DMS114 treated with DMSO at 0.1 percent for 48 hours (cell line): ENCODE measurements around the gene CAPS.

Experiments
- DNase-seq: peaks from one replicate; lab custom pipeline; 2025; ENCODE audit not compliant: unreplicated experiment; lab: John Stamatoyannopoulos, UW

The CAPS gene

GRCh38 chr19:5908773-5909442 is 5.1 kb upstream of the CAPS start:
- no peak for DNase-seq

DNA sequence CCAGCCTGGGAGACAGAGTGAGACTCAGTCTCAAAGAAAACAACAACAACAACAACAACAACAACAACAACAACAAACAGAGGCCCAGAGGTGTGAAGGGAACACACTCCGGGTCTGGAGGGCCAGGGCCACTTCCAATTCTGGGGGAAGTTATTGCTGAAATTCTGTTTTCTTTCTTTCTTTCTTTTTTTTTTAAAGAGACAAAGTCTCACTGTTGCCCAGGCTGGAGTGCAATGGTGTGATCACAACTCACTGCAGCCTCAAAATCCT is 3.5 kb upstream of the CAPS start:
- DNase-seq, result no peak

- no peak for DNase-seq
These were observed 2.7 kb upstream of the CAPS start for GRCh38 chr19:5911366-5911765.

DNA sequence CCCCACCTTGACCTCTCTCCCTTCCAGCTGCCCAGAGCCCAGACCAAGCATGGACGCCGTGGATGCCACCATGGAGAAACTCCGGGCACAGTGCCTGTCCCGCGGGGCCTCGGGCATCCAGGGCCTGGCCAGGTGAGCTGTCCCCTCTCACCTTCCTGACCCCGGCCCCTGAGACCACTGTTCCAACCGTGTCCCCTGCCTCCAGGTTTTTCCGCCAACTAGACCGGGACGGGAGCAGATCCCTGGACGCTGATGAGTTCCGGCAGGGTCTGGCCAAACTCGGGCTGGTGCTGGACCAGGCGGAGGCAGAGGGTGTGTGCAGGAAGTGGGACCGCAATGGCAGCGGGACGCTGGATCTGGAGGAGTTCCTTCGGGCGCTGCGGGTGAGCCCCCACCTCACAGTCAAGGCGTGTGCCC is 312 bp downstream of the CAPS start:
- DNase-seq, result no peak

DNA sequence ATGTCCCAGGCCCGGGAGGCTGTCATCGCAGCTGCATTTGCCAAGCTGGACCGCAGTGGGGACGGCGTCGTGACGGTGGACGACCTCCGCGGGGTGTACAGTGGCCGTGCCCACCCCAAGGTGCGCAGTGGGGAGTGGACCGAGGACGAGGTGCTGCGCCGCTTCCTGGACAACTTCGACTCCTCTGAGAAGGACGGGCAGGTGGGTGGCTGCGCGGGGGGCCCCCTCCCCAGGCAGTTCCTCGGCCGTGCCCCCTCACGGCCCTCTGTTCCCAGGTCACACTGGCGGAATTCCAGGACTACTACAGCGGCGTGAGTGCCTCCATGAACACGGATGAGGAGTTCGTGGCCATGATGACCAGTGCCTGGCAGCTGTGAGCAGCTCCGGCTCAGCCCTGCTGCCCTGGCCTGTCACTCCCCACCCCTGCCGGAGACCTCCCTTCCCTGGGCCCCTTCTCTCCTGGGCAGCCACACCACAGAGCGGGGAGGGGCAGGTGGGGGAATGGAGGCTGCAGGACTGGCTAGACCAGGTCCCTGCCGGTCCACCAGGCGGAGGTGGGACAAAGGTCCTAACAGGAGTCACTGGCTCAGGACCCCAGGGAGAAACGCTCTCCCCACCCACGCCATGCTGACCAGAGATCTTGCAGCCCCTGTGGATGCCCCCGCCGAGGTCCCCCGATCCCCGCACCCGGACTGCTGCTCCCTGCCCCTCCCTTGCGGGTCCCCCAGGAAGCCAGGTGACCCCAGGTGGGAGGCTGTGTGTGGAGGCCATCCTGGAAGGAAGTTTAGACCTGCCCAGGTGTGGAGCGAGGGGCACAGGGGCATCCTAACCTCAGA is 1.1 kb downstream of the CAPS start:
- DNase-seq, result no peak

DNA sequence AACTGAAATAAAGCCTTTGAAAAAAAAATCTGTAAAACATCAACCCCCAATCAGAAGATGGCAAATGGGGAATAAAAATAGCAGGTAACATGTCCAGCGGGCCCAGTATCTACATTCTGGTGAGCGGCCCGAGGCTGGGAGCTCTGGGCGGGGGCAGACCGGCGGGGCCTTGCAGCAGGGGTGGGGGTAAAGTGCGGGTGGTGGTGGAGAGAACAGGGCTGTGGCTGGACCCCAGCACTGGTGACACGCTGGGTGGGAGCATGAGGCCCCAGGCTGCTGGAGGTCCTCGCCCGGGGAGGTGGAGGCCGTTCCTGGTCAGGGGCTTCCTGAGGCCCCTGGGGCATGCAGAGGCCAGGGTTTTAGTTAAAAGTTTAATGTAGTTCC is 1.7 kb downstream of the CAPS start:
- DNase-seq, result no peak

DNA sequence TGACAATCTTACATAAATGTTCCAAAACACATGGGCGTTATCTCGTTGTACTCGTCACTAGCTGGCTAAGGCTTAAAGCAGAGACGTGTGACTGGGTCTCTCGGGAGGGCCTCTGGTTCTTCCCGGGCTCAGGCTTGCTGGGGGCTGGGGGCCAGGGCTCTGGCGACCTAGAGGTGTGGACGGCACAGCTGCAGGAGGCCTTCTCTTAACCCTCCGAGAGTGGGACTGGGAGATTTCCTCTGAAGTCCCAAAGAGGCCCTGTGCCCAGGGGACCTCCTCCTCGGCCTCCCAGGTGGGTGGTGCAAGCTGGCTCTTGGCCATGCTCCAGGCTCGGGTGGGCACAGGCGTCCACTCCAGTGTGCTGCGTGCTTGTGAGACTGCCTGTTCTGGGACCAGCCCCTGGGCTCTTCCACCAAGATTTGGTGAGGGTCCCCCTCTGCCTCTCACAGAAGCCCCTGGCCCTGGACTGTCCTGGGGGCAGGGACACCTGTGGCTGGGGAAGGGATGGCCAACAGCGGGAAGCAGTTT is 2.2 kb downstream of the CAPS start:
- DNase-seq, result no peak

GRCh38 chr19:5917431-5918107 is 3.5 kb downstream of the CAPS start:
- no peak for DNase-seq

DNA sequence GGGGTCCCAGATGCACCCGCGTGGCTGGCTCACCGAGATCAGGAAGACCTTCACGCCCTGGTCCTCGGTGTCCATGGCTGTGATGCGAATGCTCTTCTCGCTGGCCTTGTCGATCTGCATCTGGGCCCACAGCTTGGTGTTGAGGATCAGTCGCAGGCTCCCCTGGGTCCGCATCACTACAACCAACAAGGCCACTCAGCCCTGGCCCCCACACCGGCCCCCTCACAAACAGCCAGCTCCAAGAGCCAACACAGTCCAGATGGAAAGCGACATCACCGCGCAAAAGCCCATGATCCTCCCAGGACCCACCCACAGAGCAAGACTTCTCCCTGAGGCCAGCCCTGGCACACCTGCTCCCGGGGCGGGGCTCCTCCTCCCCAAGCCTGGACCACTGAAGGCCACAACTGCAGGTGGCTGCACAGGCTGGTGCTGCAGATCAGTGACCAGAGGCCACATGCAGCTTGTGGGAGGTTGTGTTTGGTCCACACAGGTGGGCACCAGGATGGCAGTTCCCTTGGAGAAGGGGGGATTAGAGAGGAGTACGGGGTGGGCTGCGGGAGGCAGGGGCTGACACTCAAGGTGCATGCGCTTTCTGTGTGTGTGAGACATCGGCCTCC is 4.5 kb downstream of the CAPS start:
- no peak for DNase-seq

GRCh38 chr19:5921516-5922160 is 7.6 kb downstream of the CAPS start:
- no peak for DNase-seq

DNA sequence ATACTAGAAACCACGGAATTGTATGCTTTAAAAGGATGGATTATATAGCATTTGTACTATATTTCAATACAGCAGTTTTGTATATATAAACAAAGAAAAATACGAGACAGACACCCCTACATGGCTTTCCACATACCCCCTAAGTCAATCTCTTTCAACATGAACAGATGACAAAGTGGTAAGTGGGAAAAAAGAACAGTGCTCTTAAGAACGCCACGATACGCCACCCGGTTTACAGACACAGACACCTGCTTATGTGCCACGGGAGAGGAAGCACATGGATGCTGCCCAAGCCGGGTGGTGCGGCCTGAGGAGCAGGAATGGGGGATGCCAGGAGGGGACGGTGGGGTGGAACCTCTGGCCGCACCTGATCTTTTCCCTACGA is 8.1 kb downstream of the CAPS start:
- no peak for DNase-seq

DNA sequence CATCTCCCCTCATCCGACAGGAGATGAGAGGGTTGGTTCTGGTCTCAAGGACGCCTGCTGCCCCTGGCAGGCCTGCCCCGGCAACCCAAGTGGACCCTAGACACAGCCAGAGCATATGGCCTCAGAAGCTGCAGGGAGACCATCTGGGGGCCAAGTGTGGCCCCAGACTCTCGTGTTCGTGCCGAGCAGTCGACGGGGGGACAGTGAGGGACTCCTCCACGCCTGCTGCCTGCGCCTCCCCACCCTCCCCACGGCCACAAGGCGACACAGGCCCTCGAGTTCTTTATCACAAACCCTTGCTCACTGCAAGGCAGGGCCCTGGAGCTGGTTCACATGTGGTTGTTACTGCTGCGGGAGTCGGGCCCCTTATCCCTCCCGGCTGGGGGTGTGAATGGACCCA is 9.3 kb downstream of the CAPS start:
- no peak for DNase-seq

GRCh38 chr19:5925830-5926427 is 11.9 kb downstream of the CAPS start:
- no peak for DNase-seq

DNA sequence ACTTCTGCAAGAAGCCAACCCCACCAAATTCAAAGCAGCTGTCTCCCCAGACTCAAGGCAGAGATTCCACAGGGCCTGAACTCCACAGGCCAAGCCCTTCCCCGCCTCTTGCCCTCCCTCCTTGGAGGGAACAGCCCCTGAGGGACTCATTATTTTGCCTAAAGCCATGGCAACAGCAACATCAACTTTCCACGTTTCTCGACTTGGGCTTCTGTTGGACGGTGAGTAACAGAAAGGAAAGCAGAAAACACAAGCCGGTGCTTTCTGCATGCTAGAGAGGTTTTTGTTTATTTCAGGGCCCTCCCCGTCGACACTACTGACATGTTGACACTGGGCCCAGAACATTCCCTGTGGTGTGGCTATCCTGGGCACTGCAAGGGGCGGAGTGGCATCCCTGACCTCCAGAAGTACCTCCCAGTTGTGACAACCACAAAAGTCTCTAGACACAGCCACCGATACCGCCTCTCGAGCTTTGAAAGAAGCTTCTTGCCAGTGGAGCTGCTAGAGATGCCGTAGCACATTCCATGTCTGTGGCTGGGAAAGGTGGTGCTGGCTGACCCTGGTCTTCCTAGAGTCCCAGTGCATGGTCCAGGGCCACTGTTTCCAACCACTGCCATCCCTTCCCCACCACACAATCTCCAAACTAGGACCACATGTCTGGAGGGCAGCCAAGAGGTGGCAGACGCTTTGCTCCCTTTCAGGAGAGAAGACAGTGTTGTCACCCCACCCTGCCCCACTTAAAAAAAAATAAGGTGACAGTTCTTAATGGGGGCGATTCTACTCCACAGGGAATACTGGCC is 12.8 kb downstream of the CAPS start:
- no peak for DNase-seq

DNA sequence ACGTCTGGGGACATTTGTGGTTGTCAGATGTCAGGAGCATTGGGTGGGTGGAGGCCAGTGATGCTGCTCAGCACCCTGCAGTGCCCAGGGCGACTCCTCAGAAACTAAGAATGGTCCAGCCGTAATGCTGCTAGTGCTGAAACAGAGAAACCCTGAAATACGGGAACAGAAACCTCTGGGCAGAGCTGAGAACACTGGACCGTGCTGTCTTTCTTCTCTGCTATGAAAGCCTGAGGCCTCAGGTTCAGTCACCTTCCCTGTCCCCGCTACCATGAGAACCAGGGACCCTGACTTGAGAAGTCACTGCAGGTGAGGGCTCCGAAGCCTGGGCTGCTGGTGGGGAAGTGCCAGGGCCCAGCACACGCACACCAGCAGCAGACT is 13.4 kb downstream of the CAPS start:
- no peak for DNase-seq

- no peak for DNase-seq
These were observed 15.1 kb downstream of the CAPS start for GRCh38 chr19:5929179-5929578.

DNA sequence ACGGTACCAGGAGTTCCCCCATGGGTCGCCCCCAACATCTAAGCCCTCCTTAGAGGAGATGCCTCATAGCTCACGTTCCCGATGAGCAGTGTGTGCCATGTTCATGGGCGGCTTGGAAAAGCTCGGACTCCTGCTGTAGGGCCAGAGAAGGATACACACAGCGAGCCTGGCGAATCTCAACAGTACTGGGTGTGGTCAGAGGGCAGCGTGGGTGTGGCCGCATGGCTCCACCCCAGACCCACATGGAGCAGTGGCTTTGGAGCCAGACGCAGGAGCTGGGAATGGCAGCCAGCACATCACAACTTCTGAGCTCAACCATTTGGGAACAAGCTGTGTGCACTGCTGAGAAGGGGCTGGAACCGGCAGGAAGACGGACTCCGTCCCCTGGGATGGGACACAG is 15.6 kb downstream of the CAPS start:
- DNase-seq, result no peak

DNA sequence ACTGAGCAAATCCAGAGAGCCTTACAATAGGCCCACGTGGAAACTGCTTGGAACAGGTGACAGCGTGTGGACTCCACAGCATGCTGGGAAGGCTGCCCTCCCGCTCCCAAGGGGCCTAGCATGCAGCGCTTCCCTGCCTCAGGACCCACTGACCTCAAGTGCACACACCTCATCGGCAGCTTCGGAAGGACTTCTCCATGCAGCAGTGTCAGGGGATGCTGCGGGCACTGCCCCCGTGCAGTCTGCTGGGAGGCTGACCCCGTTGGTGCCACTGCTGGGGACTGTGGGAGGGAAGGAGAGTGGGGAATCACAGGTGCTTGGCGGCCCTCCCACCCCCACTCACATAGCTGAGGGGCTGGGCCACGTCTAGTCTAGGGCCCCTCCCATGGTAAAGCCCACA is 17.2 kb downstream of the CAPS start:
- no peak for DNase-seq

GRCh38 chr19:5932146-5932545 is 18.1 kb downstream of the CAPS start:
- no peak for DNase-seq

GRCh38 chr19:5932609-5933262 is 18.7 kb downstream of the CAPS start:
- DNase-seq, result no peak
